Sigmoid colon (tissue), 7 donors: Measurements from ENCODE around the gene CD36. TPM values are rescaled to one million over a fixed set of nuclear protein-coding genes. Genes with fewer than 3 reads are reported as not detected.

Source experiments
- DNase-seq: peaks from one replicate; pipeline ENCODE4 v3.0.0-alpha.2; 2019
- H3K27ac ChIP-seq, 4 donors: fragments of 200-600 bp; sonication (generic); one replicate each; pipeline ENCODE4 v1.5.1; 2016 to 2019; ENCODE audit warnings: mild to moderate bottlenecking in 1 of 4
- H3K27me3 ChIP-seq, 3 donors: fragments of 200-600 bp; sonication (generic); one replicate each; pipeline ENCODE4 v1.5.1; 2019; ENCODE audit warnings: mild to moderate bottlenecking in 1 of 3
- H3K36me3 ChIP-seq, 4 donors: fragments of 200-600 bp; sonication (generic); one replicate each; pipeline ENCODE4 v1.5.1; 2016 to 2019
- H3K4me1 ChIP-seq, 4 donors: fragments of 200-600 bp; sonication (generic); one replicate each; pipeline ENCODE4 v1.5.1; 2017 to 2019
- H3K4me3 ChIP-seq, 4 donors: fragments of 200-600 bp; sonication (generic); one replicate each; pipeline ENCODE4 v1.5.1; 2017 to 2019; ENCODE audit warnings: mild to moderate bottlenecking in 2 of 4, moderate library complexity in 1 of 4
- H3K9me3 ChIP-seq, 4 donors: fragments of 200-600 bp in 3 of 4; sonication (generic) in 3 of 4; one replicate each; pipeline versions ENCODE4 v1.5.1 to v1.6.1; 2013 to 2019
- EP300 ChIP-seq, 4 donors: sonication (generic); formaldehyde crosslinking; IDR thresholded peaks; one replicate each; pipeline ENCODE4 v1.6.1; 2017; ENCODE audit warnings: antibody characterized with exemption in 4 of 4
- POLR2A ChIP-seq, 2 donors: fragments of 450-650 bp; IDR thresholded peaks; one replicate each; pipeline ENCODE4 v1.6.1; 2016; ENCODE audit warnings: antibody characterized with exemption in 2 of 2, mild to moderate bottlenecking in 2 of 2, moderate library complexity in 2 of 2
- POLR2AphosphoS5 ChIP-seq, 4 donors: sonication (generic); formaldehyde crosslinking; IDR thresholded peaks; one replicate each; pipeline ENCODE4 v1.6.1; 2017; ENCODE audit warnings: antibody characterized with exemption in 4 of 4
- WGBS, 2 donors: extraction: QIAGEN DNeasy Blood & Tissue Kit; methylation state at CpG; one replicate each; pipeline ENCODE4 v1.1.7; 2013; 5-methylcytosine and 5-hydroxymethylcytosine counted together
- intact Hi-C: fragments of 100-400 bp; cut with DNase I; formaldehyde crosslinking; loops from one replicate; pipeline ENCODE4 v1.15.1; 2023
- polyA plus RNA-seq, 3 donors: library from polyadenylated mRNA; stranded (reverse); fragments of 200-250 nt; gene quantifications; one replicate each; pipeline ENCODE4 v1.2.3, GENCODE V29; 2013
- total RNA-seq, 4 donors: library from RNA; depleted of rRNA; stranded (reverse); fragments of >200 nt; gene quantifications; one replicate each; pipeline ENCODE4 v1.1.0, GENCODE V29; 2016
- TF ChIP-seq, protein P1 (sequence below), 4 experiments: fragments of 450-650 bp in 3 of 4; fragments of 200-600 bp in 1 of 4; IDR thresholded peaks; one replicate each; pipeline ENCODE4 v1.5.1; 2016 to 2019; ENCODE audit warnings: antibody characterized with exemption in 4 of 4, mild to moderate bottlenecking in 3 of 4, moderate library complexity in 2 of 4
- donor health status: healthy with polysubstance abuse.
- donor health status: Bipolar disorder and iron deficiency.
- donor health status: healthy.

Gene CD36
- total and polyA plus RNA-seq, 7 donors: 21.6 to 126 (median 58.9) TPM

GRCh38 chr7:80623503-80624252 lies 14.8 kb upstream of the CD36 start:
- intact Hi-C loops: no loop called here
- DNase-seq: no peak
- no peak for TF ChIP-seq POLR2A (IDR thresholded peaks at IDR 0.05)
- no peak for TF ChIP-seq POLR2AphosphoS5 (IDR thresholded peaks at IDR 0.05)
- TF ChIP-seq, protein P1, sequence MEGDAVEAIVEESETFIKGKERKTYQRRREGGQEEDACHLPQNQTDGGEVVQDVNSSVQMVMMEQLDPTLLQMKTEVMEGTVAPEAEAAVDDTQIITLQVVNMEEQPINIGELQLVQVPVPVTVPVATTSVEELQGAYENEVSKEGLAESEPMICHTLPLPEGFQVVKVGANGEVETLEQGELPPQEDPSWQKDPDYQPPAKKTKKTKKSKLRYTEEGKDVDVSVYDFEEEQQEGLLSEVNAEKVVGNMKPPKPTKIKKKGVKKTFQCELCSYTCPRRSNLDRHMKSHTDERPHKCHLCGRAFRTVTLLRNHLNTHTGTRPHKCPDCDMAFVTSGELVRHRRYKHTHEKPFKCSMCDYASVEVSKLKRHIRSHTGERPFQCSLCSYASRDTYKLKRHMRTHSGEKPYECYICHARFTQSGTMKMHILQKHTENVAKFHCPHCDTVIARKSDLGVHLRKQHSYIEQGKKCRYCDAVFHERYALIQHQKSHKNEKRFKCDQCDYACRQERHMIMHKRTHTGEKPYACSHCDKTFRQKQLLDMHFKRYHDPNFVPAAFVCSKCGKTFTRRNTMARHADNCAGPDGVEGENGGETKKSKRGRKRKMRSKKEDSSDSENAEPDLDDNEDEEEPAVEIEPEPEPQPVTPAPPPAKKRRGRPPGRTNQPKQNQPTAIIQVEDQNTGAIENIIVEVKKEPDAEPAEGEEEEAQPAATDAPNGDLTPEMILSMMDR (IDR thresholded peaks at IDR 0.05): no peak
- TF ChIP-seq EP300 (IDR thresholded peaks at IDR 0.05): no peak
- Histone ChIP-seq H3K36me3 (no peaks in the 10 kb centered on the region), H3K27me3 (no peaks in the 10 kb centered on the region), H3K27ac (no peak overlapping the region), H3K4me3 (no peak overlapping the region), H3K9me3 (peaks cover 0 to 6% (median 0%) of the 10 kb centered on the region in 4 donors), H3K4me1 (no peaks in the 10 kb centered on the region)
- WGBS, 2 donors: 66 to 75% methylated on average over 3 of the region's 3 CpGs

GRCh38 chr7:80624763-80625162 lies 13.7 kb upstream of the CD36 start:
- intact Hi-C loops: no loop called here
- TF ChIP-seq, protein P1 (IDR thresholded peaks at IDR 0.05): no peak
- no peak for TF ChIP-seq POLR2A (IDR thresholded peaks at IDR 0.05)
- TF ChIP-seq EP300 (IDR thresholded peaks at IDR 0.05): no peak
- no peak for TF ChIP-seq POLR2AphosphoS5 (IDR thresholded peaks at IDR 0.05)
- WGBS, 2 donors: 91 to 92% methylated on average over 1 of the region's 1 CpG
- H3K27me3 ChIP-seq: no peaks in the 10 kb centered on the region
- H3K4me3 ChIP-seq: no peak overlapping the region
- H3K4me1 ChIP-seq: no peaks in the 10 kb centered on the region
- H3K36me3 ChIP-seq: no peaks in the 10 kb centered on the region
- H3K27ac ChIP-seq: no peak overlapping the region
- DNase-seq: no peak
- H3K9me3 ChIP-seq: no peaks in the 10 kb centered on the region

DNA sequence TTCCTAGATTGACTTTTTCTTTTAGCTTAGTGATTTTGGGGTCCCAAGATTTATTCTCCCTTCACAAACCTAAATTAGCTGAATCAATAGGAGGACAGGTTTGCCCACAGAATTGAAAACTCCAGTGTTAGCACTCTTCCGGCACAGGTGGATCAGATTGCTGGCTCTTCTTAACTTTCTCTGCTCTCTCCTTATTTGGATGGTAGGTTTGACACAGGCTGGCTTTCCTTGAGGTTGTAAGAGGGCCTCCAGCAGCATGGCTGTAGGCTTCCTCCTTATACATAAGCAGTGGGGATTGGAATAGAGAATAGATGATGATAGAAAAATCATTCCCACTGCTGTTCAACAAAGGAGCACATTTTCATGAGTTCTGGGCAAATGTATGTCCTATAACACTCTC lies 9.4 kb upstream of the CD36 start:
- Histone ChIP-seq H3K4me1 (peaks cover 0 to 23% (median 16%) of the 10 kb centered on the region in 4 donors), H3K4me3 (no peak overlapping the region), H3K27ac (no peak overlapping the region), H3K27me3 (no peaks in the 10 kb centered on the region), H3K36me3 (no peaks in the 10 kb centered on the region), H3K9me3 (no peaks in the 10 kb centered on the region)
- WGBS, 2 donors: 96 to 98% methylated on average over 1 of the region's 1 CpG
- no peak for TF ChIP-seq POLR2A (IDR thresholded peaks at IDR 0.05)
- no peak for TF ChIP-seq EP300 (IDR thresholded peaks at IDR 0.05)
- TF ChIP-seq, protein P1 (IDR thresholded peaks at IDR 0.05): no peak
- no peak for TF ChIP-seq POLR2AphosphoS5 (IDR thresholded peaks at IDR 0.05)
- no peak for DNase-seq
- intact Hi-C loops: no loop called here

GRCh38 chr7:80630608-80631405 lies 7.6 kb upstream of the CD36 start:
- intact Hi-C loops: no loop called here
- Histone ChIP-seq H3K27me3 (no peaks in the 10 kb centered on the region), H3K4me1 (peaks cover 0 to 32% (median 16%) of the 10 kb centered on the region in 4 donors), H3K36me3 (no peaks in the 10 kb centered on the region), H3K9me3 (no peaks in the 10 kb centered on the region), H3K4me3 (peak overlapping the region in 1 of 4 donors; percentile 2), H3K27ac (peak overlapping the region in 3 of 4 donors; percentile 20 to 51 (median 33))
- TF ChIP-seq, protein P1 (IDR thresholded peaks at IDR 0.05): no peak
- TF ChIP-seq POLR2AphosphoS5 (IDR thresholded peaks at IDR 0.05) (no peak), EP300 (IDR thresholded peaks at IDR 0.05) (no peak), POLR2A (IDR thresholded peaks at IDR 0.05) (no peak)
- 56 to 72% methylated on average over 7 of the region's 7 CpGs for WGBS, 2 donors
- no peak for DNase-seq
